Limb (tissue), 2 donors: ENCODE data around the gene REM2.
"Not testable (repeated sequence)": the region's sequence is repeated elsewhere in the genome, so short reads cannot be mapped to it uniquely, and the experiment has no call there.

Experiments
- DNase-seq, 2 donors: peaks; one replicate each; pipeline ENCODE4 v3.0.0-alpha.2; 2016; ENCODE audit errors: extremely low spot score in 2 of 2

The REM2 gene

GRCh38 chr14:22896356-22896755, 13.3 kb downstream of the REM2 start:
- DNase-seq, result no peak

- DNase-seq, result no peak
These were observed 13.7 kb downstream of the REM2 start for GRCh38 chr14:22896760-22897159.

DNA sequence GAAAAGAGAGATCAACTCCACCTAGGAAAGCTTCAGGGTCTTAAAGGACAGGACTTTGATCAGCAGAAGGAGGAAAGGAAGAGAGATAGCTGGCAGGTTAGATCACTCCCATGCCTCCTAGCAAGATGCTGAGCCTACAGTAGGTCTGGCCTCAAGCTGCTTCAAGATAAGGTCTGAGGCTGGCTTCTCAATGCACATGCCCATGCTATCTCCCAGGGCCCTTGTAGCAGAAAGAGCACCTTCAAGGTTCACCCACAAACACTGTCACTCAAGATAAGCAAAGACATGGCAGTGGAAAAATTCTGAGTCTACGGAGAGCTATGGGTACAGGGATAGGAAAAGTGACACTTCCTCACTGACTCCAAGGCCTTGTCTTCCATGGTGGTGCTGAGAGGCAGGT, 14.3 kb downstream of the REM2 start:
- DNase-seq, result no peak

GRCh38 chr14:22898302-22899090, 15.5 kb downstream of the REM2 start:
- DNase-seq, result no peak

- DNase-seq, result peak; percentile 58 to 78
These were observed 17.2 kb downstream of the REM2 start for GRCh38 chr14:22900081-22900799.

- no peak for DNase-seq
These were observed 18.8 kb downstream of the REM2 start for GRCh38 chr14:22901799-22902198.

GRCh38 chr14:22903742-22904087, 20.7 kb downstream of the REM2 start:
- no peak for DNase-seq

DNA sequence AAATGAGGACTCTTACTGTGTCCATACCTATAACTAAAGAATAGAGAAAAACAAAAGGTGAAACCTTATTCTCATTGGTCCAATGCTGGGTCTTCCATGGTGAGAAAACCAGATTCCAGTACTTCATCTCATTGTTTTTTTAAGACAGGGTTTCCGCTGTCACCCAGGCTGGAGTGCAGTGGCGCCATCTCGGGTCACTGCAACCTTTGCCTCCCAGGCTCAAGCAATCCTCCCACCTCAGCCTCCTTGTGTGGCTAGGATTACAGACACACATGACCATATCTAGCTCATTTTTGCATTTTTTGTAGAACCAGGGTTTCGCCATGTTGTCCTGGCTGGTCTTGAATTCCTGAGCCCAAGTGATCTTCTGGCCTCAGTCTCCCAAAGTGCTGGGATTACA, 22.6 kb downstream of the REM2 start:
- DNase-seq, result no peak

- no peak for DNase-seq
These were observed 23.1 kb downstream of the REM2 start for GRCh38 chr14:22906073-22906472.

DNA sequence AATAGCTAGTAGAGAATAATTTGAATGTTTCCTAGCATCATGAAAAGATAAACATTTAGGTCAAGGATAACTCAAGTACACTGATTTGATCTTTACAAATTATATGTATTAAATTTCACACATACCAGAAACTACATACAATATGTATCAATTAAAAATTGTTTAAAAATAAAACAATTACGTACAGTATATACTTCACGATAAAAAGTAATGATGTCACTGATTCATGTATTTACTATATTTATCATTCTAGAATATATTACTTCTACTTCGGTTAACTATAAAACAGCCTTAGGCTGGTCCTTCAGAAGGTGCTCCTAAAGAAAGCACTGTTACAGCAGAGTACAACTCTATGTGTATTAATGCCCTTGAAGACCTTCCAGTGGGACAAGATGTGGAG, 24.4 kb downstream of the REM2 start:
- no peak for DNase-seq

DNA sequence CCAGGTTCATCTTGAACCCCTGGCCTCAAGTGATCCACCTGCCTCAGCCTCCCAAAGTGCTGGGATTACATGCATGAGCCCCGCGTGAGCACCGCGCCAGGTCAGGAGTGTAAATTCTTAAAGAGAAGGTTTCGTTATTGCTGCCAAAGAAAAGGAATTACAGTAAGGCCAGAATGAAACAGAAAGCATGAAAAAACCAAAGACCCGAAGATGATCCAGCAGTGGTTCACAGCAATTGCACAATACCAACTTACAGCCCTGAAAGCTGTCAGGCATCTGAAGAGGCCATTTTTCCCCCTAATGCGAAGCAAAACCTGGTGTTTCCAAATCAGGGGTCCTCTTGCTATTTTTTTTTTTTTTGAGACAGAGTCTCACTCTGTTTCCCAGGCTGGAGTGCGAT, 25.6 kb downstream of the REM2 start:
- DNase-seq, result no peak

DNA sequence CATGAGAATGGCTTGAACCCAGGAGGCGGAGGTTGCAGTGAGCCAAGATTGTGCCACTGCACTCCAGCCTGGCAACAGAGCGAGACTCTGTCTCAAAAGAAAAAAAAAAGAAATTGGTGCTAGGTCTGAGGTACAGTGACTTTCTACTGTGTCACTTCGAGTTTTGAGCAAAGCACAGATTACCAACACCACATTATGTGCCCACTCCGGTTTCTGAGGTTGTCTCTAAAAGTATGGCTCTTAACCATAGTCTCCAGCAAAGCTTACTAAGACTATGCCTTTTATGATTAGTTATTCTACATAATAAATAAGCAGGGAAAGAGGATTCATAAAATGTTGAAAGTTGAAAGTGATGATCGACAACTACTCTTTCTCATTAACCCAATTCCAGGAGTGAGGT, 27.9 kb downstream of the REM2 start:
- no peak for DNase-seq

DNA sequence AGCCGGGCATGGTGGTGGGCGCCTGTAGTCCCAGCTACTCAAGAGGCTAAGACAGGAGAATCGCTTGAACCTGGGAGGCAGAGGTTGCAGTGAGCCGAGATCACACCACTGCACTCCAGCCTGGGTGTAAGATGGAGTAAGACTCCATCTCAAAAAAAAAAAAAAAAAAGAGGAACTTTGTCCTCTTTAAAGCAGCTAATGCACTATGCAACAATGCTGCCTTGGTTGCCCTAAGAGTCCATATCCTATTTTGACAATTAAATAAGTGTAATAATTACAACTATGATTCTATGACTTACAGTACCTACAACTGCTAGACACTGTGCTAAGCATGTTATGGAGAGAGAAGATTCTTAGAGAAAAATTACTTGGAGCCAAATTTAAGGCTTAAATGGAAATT, 31.8 kb downstream of the REM2 start:
- not testable (repeated sequence) for DNase-seq

DNA sequence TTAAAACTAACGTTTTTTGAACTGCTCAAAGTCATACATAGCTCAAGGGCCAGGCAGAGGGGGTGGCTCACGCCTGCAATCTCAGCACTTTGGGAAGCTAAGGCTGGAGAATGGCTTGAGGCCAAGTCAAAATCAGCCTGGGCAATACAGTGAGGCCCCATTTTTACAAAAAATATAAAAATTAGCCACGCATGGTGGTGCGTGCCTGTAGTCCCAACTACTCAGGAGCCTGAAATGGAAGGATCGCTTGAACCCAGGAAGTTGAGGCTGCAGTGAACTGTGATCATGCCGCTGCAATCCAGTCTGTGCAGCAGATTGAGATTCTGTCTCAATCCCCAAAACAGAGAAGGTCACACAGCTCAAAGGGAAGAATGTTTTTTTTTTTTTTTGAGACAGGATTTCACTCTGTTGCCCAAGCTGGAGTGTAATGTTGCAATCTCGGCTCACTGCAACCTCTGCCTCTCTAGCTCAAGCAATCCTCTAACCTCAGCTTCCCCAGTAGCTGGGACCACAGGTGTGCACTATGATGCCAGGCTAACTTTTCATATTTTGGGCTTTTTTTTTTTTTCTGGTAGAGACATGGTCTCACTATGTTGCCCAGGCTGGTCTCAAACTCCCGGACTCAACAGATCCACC, 33.0 kb downstream of the REM2 start:
- no peak for DNase-seq

DNA sequence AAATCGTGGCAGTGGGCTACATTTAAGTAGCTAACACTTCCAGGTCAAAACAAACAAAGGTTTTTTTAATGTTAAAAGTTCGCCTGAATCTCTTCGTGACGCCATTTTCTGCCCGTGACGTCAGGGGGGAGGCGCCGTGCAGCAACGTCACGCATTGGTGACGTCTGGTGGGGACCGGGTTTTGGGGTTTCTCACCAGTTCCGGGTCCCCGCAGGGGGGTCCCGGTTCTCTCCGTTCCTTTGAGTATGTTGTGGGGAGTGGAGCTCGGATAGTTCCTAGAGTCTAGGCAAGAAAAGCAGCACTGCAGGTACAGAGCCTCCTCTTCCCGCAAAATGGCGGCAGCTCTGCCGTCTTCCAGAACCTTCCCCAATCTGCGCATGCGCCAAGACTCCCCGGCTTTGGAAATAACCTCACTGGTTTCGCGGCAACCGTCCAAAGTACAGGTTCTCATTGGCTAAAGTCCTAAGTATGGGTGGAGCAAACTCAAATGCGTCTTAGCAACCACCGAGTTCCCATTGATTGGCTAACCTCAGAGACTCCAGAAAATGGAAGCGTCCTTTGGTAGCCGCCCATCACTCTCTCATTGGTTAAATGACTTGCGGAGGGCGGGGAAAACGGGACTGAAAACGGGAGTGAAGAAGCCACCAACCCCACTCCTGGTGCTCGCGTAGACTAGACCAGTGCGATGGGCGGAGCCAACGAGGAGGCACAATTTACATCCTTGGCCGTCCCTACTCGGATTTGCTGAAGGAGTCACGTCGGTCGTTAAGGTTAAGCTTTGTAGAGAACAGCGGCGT, 36.0 kb downstream of the REM2 start, which contains the start of gene RBM23:
Gene RBM23, minus strand, starts transcription at position 346 of the 797 bp plus-strand sequence.
- DNase-seq, result peak; percentile 99 to 100

DNA sequence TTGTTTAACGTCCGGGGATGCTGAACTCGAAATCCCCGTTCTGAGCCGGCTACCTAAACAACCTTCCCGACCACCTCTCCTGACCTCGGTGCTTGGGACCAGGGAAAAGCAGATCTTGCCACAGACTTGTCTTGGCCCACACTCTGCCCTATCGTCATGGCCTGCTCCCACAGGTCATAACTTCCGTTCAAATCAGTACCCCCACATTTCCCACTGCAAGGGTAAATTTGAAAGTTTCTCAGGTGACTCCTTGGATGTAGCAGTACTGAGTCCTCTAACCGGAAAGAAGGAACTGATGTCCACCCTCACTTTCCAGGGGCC, 36.5 kb downstream of the REM2 start:
- no peak for DNase-seq

GRCh38 chr14:22920697-22921096, 37.7 kb downstream of the REM2 start:
- no peak for DNase-seq

DNA sequence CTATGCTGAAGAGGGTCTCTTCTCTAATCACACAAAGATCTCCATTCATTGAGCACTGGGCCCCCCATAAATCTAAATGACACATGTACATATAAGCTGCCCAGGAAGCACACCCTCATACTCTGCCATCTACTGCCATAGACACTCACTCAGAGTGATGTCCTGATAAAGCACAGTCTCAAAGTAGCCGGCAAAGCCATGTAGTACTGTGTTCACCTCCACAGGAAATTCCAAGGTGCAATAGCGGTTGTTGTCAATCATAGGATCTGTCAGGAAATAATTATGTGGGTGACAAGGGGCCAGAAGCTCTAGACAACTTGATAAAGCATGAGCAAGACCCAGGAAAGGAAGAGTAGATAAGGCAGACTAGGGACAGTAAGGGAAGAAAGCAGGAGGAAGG, 39.3 kb downstream of the REM2 start:
- no peak for DNase-seq

DNA sequence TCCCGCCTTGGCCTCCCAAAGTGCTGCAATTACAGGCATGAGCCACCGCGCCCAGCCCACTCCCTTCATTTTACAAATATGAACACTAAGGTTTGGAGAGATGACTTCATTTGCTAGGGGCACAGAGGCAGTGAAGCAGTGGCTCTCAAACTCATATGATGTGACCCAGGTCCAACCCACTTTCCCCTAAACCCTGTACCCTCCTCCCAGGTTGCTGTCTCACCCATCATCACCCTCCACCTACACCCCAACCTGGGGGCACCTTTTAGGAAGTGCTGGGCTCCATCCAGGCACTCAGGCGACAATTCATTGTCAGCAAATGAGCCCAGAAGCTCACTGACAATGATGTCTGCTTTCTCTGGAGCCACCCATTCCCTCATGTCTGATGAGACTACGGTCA, 40.7 kb downstream of the REM2 start:
- no peak for DNase-seq

DNA sequence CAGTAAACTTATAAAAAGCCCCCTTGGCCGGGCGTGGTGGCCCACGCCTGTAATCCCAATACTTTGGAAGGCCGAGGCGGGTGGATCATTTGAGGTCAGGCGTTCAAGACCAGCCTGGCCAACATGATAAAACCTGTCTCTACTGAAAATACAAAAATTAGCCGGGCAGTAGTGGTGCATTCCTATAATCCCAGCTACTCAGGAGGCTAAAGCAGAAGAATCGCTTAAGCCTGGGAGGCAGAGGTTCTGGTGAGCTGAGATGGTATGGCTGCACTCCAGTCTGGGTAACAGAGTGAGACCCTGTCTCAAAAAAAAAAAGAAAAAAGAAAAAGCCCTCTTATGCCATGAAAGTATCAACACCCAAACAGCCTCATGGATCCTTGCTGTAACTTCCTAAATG, 42.5 kb downstream of the REM2 start:
- DNase-seq, result no peak

- DNase-seq, result no peak
These were observed 43.3 kb downstream of the REM2 start for GRCh38 chr14:22926316-22926715.
